Thyroid gland (tissue), 4 donors: ENCODE data around the gene ZBTB44. TPM values are rescaled to one million over a fixed set of nuclear protein-coding genes. Genes with fewer than 3 reads are reported as not detected.

Source experiments
- DNase-seq, 2 donors: peaks; one replicate each; pipeline ENCODE4 v3.0.0-alpha.2; 2019
- H3K27ac ChIP-seq, 3 donors: fragments of 200-600 bp; sonication (generic); 1 replicate in 2 of 3; 2 replicates in 1 of 3; pipeline ENCODE4 v1.5.1; 2016 to 2019; ENCODE audit warnings: mild to moderate bottlenecking in 1 of 3, moderate library complexity in 1 of 3
- H3K27me3 ChIP-seq: fragments of 200-600 bp; sonication (generic); one replicate; pipeline ENCODE4 v1.5.1; 2019
- H3K36me3 ChIP-seq, 2 donors: fragments of 200-600 bp; sonication (generic); one replicate each; pipeline ENCODE4 v1.5.1; 2016 to 2019
- H3K4me1 ChIP-seq, 2 donors: fragments of 200-600 bp; sonication (generic); one replicate each; pipeline ENCODE4 v1.5.1; 2017 to 2019
- H3K4me3 ChIP-seq, 3 donors: fragments of 200-600 bp; sonication (generic); replicated peaks in 1 of 3; 1 replicate in 2 of 3; 2 replicates in 1 of 3; pipeline ENCODE4 v1.5.1; 2016; ENCODE audit warnings: mild to moderate bottlenecking in 1 of 3
- H3K9me3 ChIP-seq: fragments of 200-600 bp; sonication (generic); one replicate; pipeline ENCODE4 v1.5.1; 2017
- POLR2A ChIP-seq, 2 donors: fragments of 450-650 bp; IDR thresholded peaks; one replicate each; pipeline ENCODE4 v1.6.1; 2017; ENCODE audit warnings: antibody characterized with exemption in 2 of 2, mild to moderate bottlenecking in 2 of 2, moderate library complexity in 1 of 2
- WGBS, 2 donors: methylation state at CpG; one replicate each; pipeline ENCODE4 v1.1.5; 2017; 5-methylcytosine and 5-hydroxymethylcytosine counted together
- intact Hi-C: fragments of 100-400 bp; cut with DNase I; formaldehyde crosslinking; loops from one replicate; pipeline ENCODE4 v1.15.1; 2023
- total RNA-seq, 4 donors: library from RNA; depleted of rRNA; stranded (reverse); fragments of >200 nt; gene quantifications; one replicate each; pipeline ENCODE4 v1.2.3, GENCODE V29; 2016
- TF ChIP-seq, protein P1 (sequence below), 6 experiments: fragments of 200-600 bp in 3 of 6; fragments of 450-650 bp in 3 of 6; sonication (generic) in 3 of 6; IDR thresholded peaks; one replicate each; pipeline ENCODE4 v1.5.1; 2016 to 2019; ENCODE audit warnings: antibody characterized with exemption in 6 of 6, mild to moderate bottlenecking in 2 of 6, inconsistent platforms in 1 of 6, moderate library complexity in 1 of 6

Gene ZBTB44
- total RNA-seq, 4 donors from 2014 or later: 57.9 to 85.9 (median 58.8) TPM

DNA sequence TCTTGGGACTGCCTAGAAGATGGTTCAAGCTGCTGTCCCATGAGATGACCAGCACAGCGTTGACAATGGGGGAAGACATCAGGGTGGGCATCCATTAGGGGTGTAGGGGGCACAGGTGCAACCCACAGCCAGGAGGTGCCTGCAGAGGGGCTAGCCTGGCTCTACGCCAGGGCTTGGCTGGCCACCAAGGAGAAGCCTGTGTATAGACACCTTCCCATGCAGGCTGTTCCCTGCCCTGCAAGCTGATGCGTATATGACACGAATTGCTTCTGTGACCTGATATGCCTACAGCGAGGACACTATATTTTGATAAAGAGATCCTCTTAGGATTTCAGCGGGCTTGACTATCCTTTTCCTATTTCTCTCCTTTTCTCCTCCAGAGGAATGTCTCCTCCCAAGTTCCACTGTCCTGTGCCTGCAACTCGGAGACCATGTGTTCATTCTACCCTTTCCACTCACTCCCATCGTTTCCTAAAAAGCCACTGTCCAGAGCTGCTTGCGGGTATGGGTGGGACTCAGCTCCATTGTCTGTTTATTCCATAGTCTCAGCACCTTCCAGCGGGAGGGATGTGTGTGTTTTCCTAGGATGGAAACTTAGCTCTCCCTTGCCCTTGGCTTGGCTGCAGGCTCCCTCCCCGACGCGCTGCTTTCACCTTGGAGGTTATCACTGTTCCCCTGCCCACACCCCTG, 99.0 kb downstream of the ZBTB44 start:
- peak in 1 of 2 donors; percentile 10 for DNase-seq
- Histone ChIP-seq H3K27me3 (no peaks in the 10 kb centered on the region), H3K4me1 (peaks cover 0 to 4% of the 10 kb centered on the region in 2 donors), H3K27ac (no peak overlapping the region), H3K4me3 (no peak overlapping the region), H3K9me3 (no peaks in the 10 kb centered on the region), H3K36me3 (no peaks in the 10 kb centered on the region)
- 69 to 73% methylated on average over 13 of the region's 13 CpGs for WGBS, 2 donors
- TF ChIP-seq POLR2A (IDR thresholded peaks at IDR 0.05): no peak
- TF ChIP-seq, protein P1, sequence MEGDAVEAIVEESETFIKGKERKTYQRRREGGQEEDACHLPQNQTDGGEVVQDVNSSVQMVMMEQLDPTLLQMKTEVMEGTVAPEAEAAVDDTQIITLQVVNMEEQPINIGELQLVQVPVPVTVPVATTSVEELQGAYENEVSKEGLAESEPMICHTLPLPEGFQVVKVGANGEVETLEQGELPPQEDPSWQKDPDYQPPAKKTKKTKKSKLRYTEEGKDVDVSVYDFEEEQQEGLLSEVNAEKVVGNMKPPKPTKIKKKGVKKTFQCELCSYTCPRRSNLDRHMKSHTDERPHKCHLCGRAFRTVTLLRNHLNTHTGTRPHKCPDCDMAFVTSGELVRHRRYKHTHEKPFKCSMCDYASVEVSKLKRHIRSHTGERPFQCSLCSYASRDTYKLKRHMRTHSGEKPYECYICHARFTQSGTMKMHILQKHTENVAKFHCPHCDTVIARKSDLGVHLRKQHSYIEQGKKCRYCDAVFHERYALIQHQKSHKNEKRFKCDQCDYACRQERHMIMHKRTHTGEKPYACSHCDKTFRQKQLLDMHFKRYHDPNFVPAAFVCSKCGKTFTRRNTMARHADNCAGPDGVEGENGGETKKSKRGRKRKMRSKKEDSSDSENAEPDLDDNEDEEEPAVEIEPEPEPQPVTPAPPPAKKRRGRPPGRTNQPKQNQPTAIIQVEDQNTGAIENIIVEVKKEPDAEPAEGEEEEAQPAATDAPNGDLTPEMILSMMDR (IDR thresholded peaks at IDR 0.05): no peak
- intact Hi-C loops: loop anchor here (10.0 kb wide), 1 partner anchor 209 kb away; the partner anchor contains the start of gene ADAMTS8

- WGBS, 2 donors: 90 to 93% methylated on average over 6 of the region's 6 CpGs
- no peaks in the 10 kb centered on the region for H3K36me3 ChIP-seq
- no peaks in the 10 kb centered on the region for H3K27me3 ChIP-seq
- no peak for DNase-seq
- H3K9me3 ChIP-seq: no peaks in the 10 kb centered on the region
- no peak overlapping the region for H3K27ac ChIP-seq
- peaks cover 0 to 4% of the 10 kb centered on the region in 2 donors for H3K4me1 ChIP-seq
- intact Hi-C loops: loop anchor here (10.0 kb wide), 1 partner anchor 210 kb away; the partner anchor contains the start of gene ADAMTS8
- TF ChIP-seq, protein P1 (IDR thresholded peaks at IDR 0.05): no peak
- no peak for TF ChIP-seq POLR2A (IDR thresholded peaks at IDR 0.05)
- no peak overlapping the region for H3K4me3 ChIP-seq
Measured at GRCh38 chr11:130214861-130215530, 99.7 kb downstream of the ZBTB44 start.

- intact Hi-C loops: loop anchor here (10.0 kb wide), 1 partner anchor 211 kb away; the partner anchor contains the start of gene ADAMTS8
- WGBS, 2 donors: 92 to 93% methylated on average over 9 of the region's 9 CpGs
- TF ChIP-seq POLR2A (IDR thresholded peaks at IDR 0.05): no peak
- TF ChIP-seq, protein P1 (IDR thresholded peaks at IDR 0.05): no peak
Measured at GRCh38 chr11:130213979-130214281, 100.8 kb downstream of the ZBTB44 start.

GRCh38 chr11:130213143-130213978, 101.4 kb downstream of the ZBTB44 start:
- DNase-seq: peak; percentile 62 to 66
- TF ChIP-seq POLR2A (IDR thresholded peaks at IDR 0.05): no peak
- TF ChIP-seq, protein P1 (IDR thresholded peaks at IDR 0.05): peak; percentile 81 to 96 (median 89)
- intact Hi-C loops: loop anchor here (10.0 kb wide), 1 partner anchor 211 kb away; the partner anchor contains the start of gene ADAMTS8
- no peak overlapping the region for H3K4me3 ChIP-seq
- no peaks in the 10 kb centered on the region for H3K27me3 ChIP-seq
- WGBS, 2 donors: 49 to 56% methylated on average over 20 to 21 of the region's 28 CpGs
- peaks cover 0 to 5% of the 10 kb centered on the region in 2 donors for H3K36me3 ChIP-seq
- H3K9me3 ChIP-seq: no peaks in the 10 kb centered on the region
- H3K4me1 ChIP-seq: peaks cover 0 to 4% of the 10 kb centered on the region in 2 donors
- H3K27ac ChIP-seq: no peak overlapping the region

More at GRCh38 chr11:130213979-130214281, 100.8 kb downstream of the ZBTB44 start:
- H3K4me3 ChIP-seq: no peak overlapping the region
- peak in 1 of 2 donors; percentile 2 for DNase-seq
- H3K4me1 ChIP-seq: peaks cover 0 to 4% of the 10 kb centered on the region in 2 donors
- no peaks in the 10 kb centered on the region for H3K9me3 ChIP-seq
- no peak overlapping the region for H3K27ac ChIP-seq
- H3K27me3 ChIP-seq: no peaks in the 10 kb centered on the region
- H3K36me3 ChIP-seq: no peaks in the 10 kb centered on the region
